ENCODE data around the gene GPR107.

DNA sequence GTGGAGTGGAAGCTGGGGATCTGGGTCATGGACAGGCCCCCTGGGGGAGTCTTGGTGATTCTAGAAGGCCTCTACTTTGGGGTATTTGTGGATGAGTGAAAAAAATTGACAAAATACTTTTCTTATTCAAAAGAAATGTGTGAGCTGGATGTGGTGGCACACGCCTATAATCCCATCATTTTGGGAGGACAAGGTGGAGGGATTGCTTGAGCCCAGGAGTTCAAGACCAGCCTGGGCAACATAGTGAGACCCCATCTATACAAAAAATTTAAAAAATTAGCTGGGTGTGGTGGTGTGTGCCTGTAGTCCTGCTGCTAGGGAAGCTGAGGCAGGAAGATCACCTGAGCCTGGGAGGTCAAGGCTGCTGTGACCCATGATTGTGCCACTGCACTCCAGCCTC, 111.9 kb downstream of the GPR107 start:
- TF ChIP-seq PATZ1 (CRISPR knock-in tag; IDR thresholded peaks at IDR 0.05; ENCODE audit: borderline replicate concordance) (no peak), ZFP3 (CRISPR knock-in tag; IDR thresholded peaks at IDR 0.05) (no peak), ZNF70 (CRISPR knock-in tag; IDR thresholded peaks at IDR 0.05) (no peak), ISL1 (CRISPR knock-in tag; IDR thresholded peaks at IDR 0.05) (no peak), ARNTL (CRISPR knock-in tag; IDR thresholded peaks at IDR 0.05; ENCODE audit: borderline replicate concordance, low read depth) (no peak), ZFP30 (CRISPR knock-in tag; IDR thresholded peaks at IDR 0.05) (no peak), RARB (CRISPR knock-in tag; IDR thresholded peaks at IDR 0.05) (no peak)
